Measurements from ENCODE around the gene SDC3.

Gene SDC3

DNA sequence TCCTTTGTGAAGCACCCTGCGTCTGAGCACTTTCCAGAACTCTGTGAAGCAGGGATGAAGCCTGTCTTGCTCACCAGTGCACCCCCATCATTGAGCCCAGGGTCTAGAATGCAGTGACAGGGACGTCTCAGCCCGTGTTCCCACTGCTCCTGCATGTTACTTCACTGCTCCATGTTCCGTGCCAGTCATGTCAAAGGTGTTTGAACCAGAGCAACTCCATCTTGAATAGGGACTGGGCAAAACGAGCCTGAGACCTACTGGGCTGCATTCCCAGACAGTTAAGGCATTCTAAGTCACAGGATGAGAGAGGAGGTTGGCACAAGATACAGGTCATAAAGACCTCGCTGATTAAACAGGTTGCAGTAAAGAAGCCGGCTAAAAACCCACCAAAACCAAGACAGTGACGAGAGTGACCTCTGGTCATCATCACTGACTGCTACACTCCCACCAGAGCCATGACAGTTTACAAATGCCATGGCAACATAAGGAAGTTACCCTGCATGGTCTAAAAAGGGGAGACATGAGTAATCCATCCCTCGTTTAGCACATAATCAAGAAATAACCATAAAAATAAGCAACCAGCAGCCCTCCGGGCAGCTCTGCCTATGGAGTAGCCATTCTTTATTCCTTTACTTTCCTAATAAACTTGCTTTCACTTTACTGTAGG is 63.2 kb downstream of the SDC3 start:
- no peak for DNase-seq

DNA sequence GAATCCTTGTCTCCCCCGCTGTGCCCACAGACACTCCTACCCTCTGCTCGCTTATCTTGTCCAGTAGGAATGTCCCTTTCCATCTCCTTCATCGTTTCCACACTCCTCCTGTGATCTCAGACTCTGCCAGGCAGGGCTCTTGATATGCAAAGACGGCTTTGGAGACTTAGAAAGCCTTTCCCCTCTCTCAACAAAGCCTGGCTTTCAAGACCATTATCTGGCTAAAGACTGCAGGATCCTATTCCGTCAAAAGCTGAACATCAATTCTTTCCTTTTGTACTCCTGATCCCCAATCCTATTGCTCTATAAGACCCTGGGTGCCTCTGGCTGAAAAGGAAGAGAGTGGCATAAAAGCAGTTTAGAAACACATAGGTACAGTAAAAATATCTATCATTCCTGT is 63.9 kb downstream of the SDC3 start:
- DNase-seq = no peak

DNA sequence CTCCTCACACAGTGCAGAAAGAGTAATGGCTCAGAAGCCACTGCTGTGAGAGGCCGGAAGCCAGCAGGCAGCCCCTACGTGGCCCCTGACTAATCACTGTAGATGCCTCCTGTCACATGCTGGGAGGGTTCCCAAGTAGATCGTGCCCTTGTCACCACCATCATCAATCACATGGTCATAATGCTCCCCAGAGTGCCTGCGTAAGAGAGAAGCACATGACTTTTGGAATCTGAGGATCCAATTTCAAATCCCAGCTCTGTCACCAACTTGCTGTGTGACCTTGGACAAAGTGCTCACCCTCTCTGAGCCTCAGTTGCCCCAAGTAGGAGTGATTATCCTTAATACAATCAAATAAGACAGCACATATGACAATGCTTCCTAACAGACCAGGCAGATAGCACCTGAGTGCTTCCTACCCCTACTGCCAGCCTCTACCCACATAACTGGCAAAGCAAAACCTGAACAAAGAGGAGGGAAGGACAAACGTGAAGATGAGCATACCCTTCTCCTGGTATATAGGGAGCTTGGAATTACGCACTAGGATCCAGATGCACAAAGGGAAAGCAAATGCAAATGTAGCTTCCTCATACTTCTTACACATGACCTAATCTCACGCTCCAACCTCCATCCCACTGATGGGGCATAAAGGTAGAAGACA is 65.7 kb downstream of the SDC3 start:
- no peak for DNase-seq

DNA sequence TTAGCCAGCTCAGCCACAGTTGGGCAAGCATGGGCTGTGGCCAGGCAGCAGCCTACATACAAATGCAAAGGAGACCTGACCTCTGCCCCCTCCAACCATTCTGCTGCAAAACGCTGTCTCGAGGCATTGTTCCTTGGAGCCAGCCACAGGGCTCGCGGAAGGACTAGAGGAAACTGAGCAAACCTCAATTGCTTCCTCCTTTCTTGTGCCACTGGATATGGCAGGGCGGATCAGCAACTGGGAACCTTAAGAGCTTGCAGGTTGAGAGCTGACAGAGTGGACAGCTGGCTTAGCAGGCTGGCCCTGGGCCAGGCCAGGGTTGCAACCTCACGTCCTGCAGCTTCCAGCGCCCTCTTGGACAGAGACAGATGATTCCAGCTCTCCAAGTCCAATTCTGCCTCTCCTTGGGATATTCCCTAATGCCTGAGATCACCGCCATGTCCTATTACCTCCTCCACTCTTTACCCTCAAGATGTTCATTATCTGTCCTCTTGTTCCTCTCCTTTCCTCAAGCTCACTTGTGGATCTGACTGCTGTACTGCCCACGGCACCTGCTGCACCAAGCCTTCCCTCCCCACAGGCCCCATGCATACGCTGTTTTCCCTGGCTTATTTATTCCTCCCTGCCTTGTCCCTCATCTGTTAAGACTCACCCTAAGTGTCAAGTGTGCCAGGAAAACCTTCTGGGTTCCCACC is 67.5 kb downstream of the SDC3 start:
- DNase-seq = no peak

DNA sequence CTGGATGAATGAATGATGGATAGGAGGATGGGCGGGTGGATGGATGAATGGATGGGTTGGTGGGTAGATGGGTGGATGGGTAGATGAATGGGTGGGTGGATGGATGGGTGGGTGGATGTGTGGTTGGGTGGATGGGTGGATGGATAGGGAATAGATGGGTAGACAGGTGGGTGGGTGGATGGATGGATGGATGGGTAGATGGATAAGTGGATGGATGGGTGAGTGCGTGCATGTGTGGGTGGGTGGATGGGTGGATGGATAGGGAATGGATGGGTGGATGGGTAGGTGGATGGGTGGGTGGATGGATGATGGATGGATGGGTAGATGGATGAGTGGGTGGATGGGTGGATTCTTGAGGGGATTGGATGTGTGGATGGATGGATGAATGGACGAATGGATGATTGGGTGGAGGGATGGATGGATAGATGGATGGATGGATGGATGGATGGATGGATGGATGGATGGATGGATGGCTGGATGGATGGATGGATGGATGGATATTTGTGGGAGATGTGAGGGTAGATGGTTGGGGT is 68.7 kb downstream of the SDC3 start:
- no peak for DNase-seq

DNA sequence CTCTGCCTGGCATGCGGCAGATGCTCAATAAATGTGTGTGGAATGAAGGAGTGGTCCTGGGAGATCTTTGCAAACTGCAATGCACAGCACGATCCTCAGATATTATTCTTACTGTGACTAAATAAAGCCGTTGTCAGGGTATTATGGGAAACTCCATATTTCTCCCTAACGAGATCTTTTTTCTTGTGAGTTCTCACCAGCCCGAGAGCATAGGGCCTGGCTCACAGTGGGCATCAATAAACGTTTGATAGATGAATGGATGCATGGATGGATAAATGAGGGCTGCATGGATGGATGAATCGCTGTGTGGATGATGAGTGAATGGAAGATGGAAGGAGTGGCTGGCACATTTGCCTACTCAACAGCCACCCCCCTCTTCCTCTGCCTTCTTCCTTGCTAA is 69.6 kb downstream of the SDC3 start:
- DNase-seq = no peak

DNA sequence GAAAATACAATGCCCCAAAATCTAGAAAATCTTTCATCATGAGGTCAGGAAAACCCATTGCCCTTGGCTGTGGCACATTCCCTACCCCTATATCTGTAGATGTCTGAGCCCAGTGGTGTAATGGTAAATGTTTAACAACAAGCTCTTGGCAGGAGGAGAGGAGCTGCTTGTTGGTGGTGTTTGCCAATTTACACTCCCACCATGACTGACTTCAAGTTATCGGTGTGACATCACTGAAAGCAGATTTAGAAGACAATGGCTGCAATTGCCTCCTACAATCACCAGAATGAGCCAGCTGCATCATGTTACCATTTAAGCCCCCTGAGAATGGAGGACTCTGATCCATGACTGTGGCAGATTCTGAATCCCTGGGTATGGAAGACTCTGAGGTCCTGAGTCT is 70.9 kb downstream of the SDC3 start:
- no peak for DNase-seq

DNA sequence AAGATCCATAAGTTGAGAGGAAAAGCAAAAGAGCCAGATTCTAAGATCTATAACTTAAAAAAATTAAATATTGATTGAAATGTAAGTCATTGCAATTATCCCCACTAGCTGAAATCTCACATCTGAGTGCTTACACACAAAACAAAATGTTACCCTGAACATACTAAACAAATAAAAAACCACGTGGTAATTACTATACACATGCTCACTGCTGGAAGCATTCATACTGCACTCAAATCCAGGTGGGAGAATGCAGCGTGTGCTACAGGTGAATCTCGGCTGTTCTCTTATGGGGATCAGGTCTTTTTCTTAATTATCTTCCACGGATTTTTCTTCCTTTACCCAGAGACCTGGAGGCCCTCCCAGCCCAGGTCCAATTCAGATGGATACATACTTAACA is 74.3 kb downstream of the SDC3 start:
- no peak for DNase-seq

DNA sequence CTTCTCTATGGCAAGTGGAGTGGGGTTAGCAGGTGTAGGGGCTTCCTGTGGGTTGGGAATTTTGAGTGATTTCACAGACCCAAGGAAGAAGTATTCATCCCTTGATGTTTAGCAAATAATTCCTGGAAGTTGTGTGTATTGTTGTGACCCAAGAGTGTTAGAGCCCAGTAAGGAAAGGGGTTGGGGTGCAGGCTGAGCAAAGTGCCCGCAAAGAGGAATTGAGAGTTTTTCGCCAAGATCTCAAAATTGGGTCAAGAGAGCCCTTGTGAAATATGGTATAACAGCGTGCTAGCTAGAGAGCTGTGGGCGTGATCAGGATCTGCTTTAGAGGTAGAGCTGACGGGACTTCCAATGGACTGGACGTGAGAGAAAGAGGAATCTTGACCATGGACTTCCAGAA is 78.0 kb downstream of the SDC3 start:
- DNase-seq = no peak

DNA sequence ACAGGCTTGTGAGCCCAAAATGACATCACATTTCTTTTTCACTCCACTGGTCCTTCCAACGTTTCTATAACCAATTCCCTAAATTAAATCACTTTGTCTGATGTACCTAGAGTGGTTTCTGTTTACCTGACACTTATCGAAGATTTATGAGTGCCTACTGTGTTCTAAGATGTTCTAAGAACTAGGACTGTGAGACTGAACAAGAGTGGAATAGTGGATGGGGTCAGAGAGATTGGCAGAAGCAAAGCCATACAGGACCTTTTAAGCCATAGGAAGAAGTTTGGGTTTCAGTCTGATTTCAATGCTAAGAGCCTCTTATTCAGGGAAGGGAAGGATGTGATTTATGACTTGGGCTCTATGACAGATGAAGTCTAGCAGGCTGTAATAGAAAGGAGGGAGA is 78.7 kb downstream of the SDC3 start:
- no peak for DNase-seq

DNA sequence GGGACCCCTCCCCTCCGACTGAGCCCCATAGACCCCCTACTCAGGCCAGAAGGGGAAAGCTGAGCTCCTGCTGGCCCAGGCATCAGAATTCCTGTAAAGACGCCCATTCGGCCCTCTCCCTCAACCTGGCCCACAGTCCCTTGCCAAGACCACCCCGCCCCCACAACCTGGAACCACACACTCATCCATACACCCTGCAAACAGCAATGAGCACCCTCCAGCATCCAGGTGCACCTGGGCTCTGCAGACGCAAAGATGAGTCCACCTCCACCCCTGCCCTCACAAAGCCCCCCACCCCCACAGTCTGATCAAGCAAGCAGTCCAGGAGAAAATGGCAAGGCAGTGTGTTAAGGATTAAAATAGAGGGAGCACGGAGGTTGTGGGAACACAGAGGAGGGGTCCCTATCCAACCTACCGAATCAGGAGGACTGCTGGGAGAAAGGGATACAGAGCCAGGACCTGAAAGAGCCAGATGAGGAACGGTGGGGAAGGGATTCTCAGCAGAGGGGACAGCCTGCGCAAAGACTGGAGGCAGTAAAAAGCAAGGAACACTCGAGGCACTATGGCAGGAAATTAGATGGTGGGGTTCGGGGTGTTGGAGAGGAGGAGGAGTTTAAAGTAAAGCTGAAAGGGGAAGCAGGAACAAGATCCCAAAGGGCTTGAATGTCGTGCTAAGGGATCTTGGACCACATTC is 83.7 kb downstream of the SDC3 start:
- no peak for DNase-seq

DNA sequence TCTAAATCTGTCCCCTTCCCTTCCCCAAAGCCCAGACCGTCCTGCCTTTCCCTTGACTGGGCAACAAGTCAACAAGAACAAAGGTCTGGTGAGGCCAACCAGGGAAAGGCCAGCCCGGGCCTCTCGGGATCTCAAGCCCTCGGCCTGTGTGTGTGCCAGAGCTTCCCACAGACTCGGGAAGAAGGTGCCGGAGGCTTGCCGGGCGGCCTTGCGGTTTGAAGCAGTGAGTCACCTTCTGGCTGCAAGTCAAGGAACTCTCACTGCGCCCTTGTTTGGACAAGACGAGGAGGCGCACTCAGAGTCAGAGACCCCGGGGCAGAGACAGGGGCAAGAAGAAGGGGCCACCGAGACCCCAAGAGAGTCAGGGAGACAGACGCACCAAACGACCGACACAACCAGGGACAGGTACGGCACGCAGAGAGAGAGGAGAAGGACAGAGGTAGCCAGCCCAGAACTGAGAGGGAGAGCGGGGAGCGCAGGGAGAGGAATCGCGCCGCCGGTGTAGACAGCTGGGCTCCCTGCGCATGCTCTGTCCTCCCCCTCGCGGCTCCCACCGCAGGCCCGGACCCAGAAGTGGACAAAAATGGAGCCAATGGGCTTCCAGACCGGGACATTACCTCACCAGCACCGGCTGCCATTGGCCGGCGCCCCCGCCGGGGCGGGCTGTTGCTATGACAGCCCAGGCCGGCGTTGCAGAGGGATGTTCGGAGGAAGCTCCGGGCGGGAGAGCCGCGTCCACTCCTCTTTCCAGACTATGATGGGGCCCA is 84.4 kb downstream of the SDC3 start:
- DNase-seq = peak; percentile 98

DNA sequence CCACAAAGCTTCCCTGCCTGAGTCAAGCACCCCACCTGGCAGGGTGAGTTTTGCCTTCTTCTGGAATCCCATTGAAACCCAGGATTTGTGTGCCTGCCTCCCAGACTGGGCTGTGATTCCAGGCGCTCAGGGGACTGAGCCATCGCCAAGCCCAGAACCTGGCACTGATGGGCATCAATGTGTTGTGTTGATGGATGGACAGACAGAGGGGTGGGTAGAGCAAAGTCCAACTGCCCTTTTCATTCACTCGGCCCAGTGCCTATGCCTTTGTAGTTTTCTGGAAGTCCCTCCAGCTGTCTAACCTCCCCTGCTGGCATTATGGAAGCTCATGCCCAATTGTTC is 85.0 kb downstream of the SDC3 start:
- DNase-seq = no peak

DNA sequence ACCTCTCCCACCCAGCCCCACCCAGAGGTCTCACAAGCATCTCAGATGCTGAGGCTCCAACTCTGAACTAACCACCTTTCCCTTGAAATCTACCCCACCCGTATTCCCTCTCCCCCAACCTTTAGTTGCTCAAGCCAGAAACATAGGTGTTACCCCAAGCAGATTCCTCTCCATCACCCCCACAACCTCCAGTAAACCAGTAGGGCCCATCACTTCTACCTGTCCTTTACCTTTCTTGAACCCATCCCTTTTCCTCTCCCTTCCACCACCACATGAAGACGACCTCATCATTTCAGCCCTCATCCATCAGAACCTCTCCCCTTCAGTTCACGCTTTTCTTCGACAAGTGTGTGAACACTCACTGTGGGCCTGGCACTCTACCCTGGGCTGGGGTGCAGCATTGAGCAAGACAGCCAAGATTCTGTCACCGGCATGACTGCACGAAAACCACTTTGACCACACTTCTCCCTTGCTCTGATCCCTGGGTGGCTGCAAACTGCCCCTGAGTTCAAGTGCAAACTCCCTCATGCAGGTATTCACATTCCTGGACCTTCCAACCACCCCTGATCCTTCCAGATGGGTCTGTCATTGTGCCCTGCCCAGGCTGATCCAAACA is 85.5 kb downstream of the SDC3 start:
- no peak for DNase-seq

DNA sequence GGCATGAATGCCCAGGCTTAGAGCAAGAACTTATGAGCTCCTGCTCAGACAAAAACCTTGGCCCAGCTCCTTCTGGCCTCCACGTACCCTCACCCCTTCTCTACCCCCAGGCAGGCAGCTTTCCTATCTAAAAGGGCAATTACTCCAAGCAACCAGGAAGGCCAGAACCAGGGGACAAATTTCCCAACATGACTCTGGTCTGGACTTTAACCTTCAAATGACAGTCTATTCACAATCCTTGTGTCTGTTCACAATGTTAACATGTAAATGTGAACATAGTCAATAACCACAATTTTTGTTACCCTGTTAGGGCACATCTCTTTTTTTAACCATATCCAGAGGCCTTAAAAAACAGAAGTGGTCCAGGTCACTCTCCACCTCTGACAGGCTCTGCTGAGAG is 86.6 kb downstream of the SDC3 start:
- DNase-seq = no peak

DNA sequence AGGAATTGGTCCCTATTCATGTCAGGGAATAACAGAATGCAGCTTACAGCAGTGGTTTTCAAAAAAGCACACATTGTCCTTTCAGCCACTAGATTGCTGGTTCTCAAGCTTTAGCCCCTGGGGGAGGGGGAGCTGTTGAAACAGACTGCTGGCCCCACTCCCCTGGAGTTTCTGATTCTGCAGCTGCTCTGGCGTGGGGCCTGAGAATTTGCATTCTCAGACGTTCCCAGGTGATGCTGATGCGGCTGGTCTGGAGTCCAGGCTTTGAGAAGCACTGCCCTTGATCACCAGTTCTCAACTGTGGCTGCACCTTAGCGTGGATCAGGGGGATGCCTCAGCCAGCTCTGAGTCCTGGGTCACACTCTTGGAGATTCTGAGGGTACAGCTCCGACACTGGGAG is 88.3 kb downstream of the SDC3 start:
- no peak for DNase-seq

Data from HCEC 1CT (cell line).